H1 (cell line): Measurements from ENCODE around the gene VWA1. TPM values are rescaled to one million over a fixed set of nuclear protein-coding genes. Genes with fewer than 3 reads are reported as not detected.

Source experiments
- CTCF ChIA-PET: fragments of 300-600 bp; sonication (Branson Sonifier 250); formaldehyde crosslinking; loops from one replicate; lab custom pipeline; 2021; ENCODE audit not compliant: partially characterized antibody; lab: Charles Lee
- POLR2A ChIA-PET: fragments of 300-600 bp; sonication (Branson Sonifier 250); formaldehyde crosslinking; loops from one replicate; lab custom pipeline; 2021; ENCODE audit warnings: inconsistent platforms; ENCODE audit not compliant: partially characterized antibody; lab: Charles Lee
- DNase-seq, 2 experiments: peaks; one replicate each; pipeline versions ENCODE4 v3.0.0 to v3.0.0-alpha.2; 2010 to 2022; ENCODE audit warnings: low spot score in 2 of 2, low read depth in 1 of 2, mixed read lengths in 1 of 2
- FAIRE-seq: peaks from 2 replicates; lab custom pipeline; 2011; peaks lifted over from hg19 to GRCh38; lab: Jason Lieb, UNC
- H2AFZ ChIP-seq: 2 replicates; pipeline ENCODE4 v1.8.1; 2012; ENCODE audit warnings: low read length, inconsistent platforms
- H2AK5ac ChIP-seq: 2 replicates; pipeline ENCODE4 v1.6.1; 2013; ENCODE audit warnings: low read depth, low read length
- H2BK120ac ChIP-seq: replicated peaks from 2 replicates; pipeline ENCODE3; 2013; ENCODE audit warnings: low read depth, low read length, inconsistent platforms
- H2BK12ac ChIP-seq: 2 replicates; pipeline ENCODE4 v1.6.1; 2013; ENCODE audit warnings: low read depth, low read length
- H2BK15ac ChIP-seq: 2 replicates; pipeline ENCODE4 v1.6.1; 2013; ENCODE audit warnings: low read length
- H2BK20ac ChIP-seq: 2 replicates; pipeline ENCODE4 v1.6.1; 2013; ENCODE audit warnings: low read length
- H2BK5ac ChIP-seq: 2 replicates; pipeline ENCODE4 v1.6.1; 2013; ENCODE audit warnings: low read depth, low read length
- H3K14ac ChIP-seq: 2 replicates; pipeline ENCODE4 v1.6.1; 2013; ENCODE audit warnings: inconsistent platforms; ENCODE audit not compliant: insufficient read length
- H3K18ac ChIP-seq: 2 replicates; pipeline ENCODE4 v1.6.1; 2013; ENCODE audit warnings: low read length; ENCODE audit errors: extremely low read depth
- H3K23ac ChIP-seq: 2 replicates; pipeline ENCODE4 v1.6.1; 2013; ENCODE audit warnings: inconsistent platforms; ENCODE audit not compliant: insufficient read length
- H3K23me2 ChIP-seq: 2 replicates; pipeline ENCODE4 v1.6.1; 2013; ENCODE audit warnings: low read depth, low read length
- H3K27ac ChIP-seq: 2 replicates; pipeline ENCODE4 v1.6.1; 2011; ENCODE audit warnings: low read depth, low read length, inconsistent platforms
- H3K27me3 ChIP-seq, 4 experiments: replicated peaks in 1 of 4; 1 replicate in 1 of 4; 2 replicates in 3 of 4; pipeline versions ENCODE4 v1.6.1 to v1.8.1; 2011 to 2013; ENCODE audit warnings: low read length in 3 of 4, mild to moderate bottlenecking in 3 of 4, inconsistent platforms in 2 of 4, mixed read lengths in 2 of 4, moderate library complexity in 1 of 4; ENCODE audit not compliant: control insufficient read depth in 3 of 4, insufficient read depth in 3 of 4; ENCODE audit errors: extremely low read depth in 1 of 4
- H3K36me3 ChIP-seq, 4 experiments: 2 replicates each; pipeline versions ENCODE4 v1.6.1 to v1.8.1; 2011 to 2013; ENCODE audit warnings: mild to moderate bottlenecking in 4 of 4, low read length in 3 of 4, moderate library complexity in 2 of 4, control low read depth in 1 of 4, inconsistent platforms in 1 of 4; ENCODE audit not compliant: insufficient read depth in 4 of 4, control insufficient read depth in 2 of 4
- H3K4ac ChIP-seq: replicated peaks from 2 replicates; pipeline ENCODE3; 2013; ENCODE audit warnings: low read length, low read depth, mixed read lengths, inconsistent platforms; ENCODE audit not compliant: insufficient read length
- H3K4me1 ChIP-seq, 4 experiments: replicated peaks in 1 of 4; 1 replicate in 1 of 4; 2 replicates in 3 of 4; pipeline versions ENCODE4 v1.6.1 to v1.8.1; 2011 to 2013; ENCODE audit warnings: low read length in 3 of 4, inconsistent platforms in 2 of 4, mixed read lengths in 1 of 4; ENCODE audit not compliant: insufficient read depth in 4 of 4, control insufficient read depth in 3 of 4
- H3K4me2 ChIP-seq, 2 experiments: 2 replicates each; pipeline versions ENCODE4 v1.6.1 to v1.8.1; 2011 to 2013; ENCODE audit warnings: low read depth in 2 of 2, low read length in 2 of 2, control low read depth in 1 of 2, inconsistent platforms in 1 of 2, mild to moderate bottlenecking in 1 of 2; ENCODE audit not compliant: insufficient read depth in 1 of 2
- H3K4me3 ChIP-seq, 4 experiments: fragments of 200-600, 300-600 bp in 1 of 4; sonication (generic), shearing (Covaris generic), sonication (Bioruptor Twin) in 1 of 4; 2 replicates each; pipeline versions ENCODE4 v1.5.1 to v1.8.1; 2011 to 2016; ENCODE audit warnings: low read length in 4 of 4, low read depth in 3 of 4, control low read depth in 2 of 4, inconsistent platforms in 2 of 4, mild to moderate bottlenecking in 2 of 4, mixed read lengths in 1 of 4, moderate library complexity in 1 of 4; ENCODE audit not compliant: insufficient read depth in 2 of 4; ENCODE audit errors: extremely low read depth in 1 of 4
- H3K56ac ChIP-seq: replicated peaks from 2 replicates; pipeline ENCODE3; 2013; ENCODE audit warnings: low read depth, mild to moderate bottlenecking, mixed read lengths, low read length, inconsistent platforms; ENCODE audit not compliant: insufficient read length
- H3K79me1 ChIP-seq: 2 replicates; pipeline ENCODE4 v1.6.1; 2013; ENCODE audit warnings: low read depth, low read length, control low read depth
- H3K79me2 ChIP-seq, 2 experiments: 2 replicates each; pipeline versions ENCODE4 v1.6.1 to v1.8.1; 2012 to 2013; ENCODE audit warnings: low read length in 2 of 2, mild to moderate bottlenecking in 2 of 2, inconsistent platforms in 1 of 2; ENCODE audit not compliant: insufficient read depth in 2 of 2, control insufficient read depth in 1 of 2
- H3K9ac ChIP-seq, 4 experiments: replicated peaks in 1 of 4; 1 replicate in 1 of 4; 2 replicates in 3 of 4; pipeline versions ENCODE4 v1.6.1 to v1.8.1; 2011 to 2013; ENCODE audit warnings: low read depth in 3 of 4, low read length in 3 of 4, control low read depth in 2 of 4, mild to moderate bottlenecking in 2 of 4, moderate library complexity in 2 of 4, inconsistent platforms in 1 of 4; ENCODE audit errors: extremely low read depth in 1 of 4
- H3K9me3 ChIP-seq, 2 experiments: 2 replicates each; pipeline versions ENCODE4 v1.6.1 to v1.8.1; 2012 to 2013; ENCODE audit warnings: mild to moderate bottlenecking in 2 of 2, moderate library complexity in 2 of 2, control low read depth in 1 of 2, inconsistent platforms in 1 of 2, low read depth in 1 of 2, low read length in 1 of 2, mixed read lengths in 1 of 2; ENCODE audit not compliant: insufficient read depth in 2 of 2
- H4K20me1 ChIP-seq, 2 experiments: replicated peaks in 1 of 2; 2 replicates each; pipeline versions ENCODE3 to v1.8.1; 2011 to 2013; ENCODE audit warnings: inconsistent platforms in 2 of 2, low read length in 2 of 2, mild to moderate bottlenecking in 1 of 2; ENCODE audit not compliant: insufficient read depth in 2 of 2, control insufficient read depth in 1 of 2
- H4K5ac ChIP-seq: 2 replicates; pipeline ENCODE4 v1.6.1; 2013; ENCODE audit warnings: low read length, low read depth, mixed read lengths, inconsistent platforms; ENCODE audit not compliant: insufficient read length
- H4K8ac ChIP-seq: 2 replicates; pipeline ENCODE4 v1.8.0; 2013; ENCODE audit warnings: mild to moderate bottlenecking, moderate library complexity, low read length, inconsistent platforms; ENCODE audit not compliant: insufficient read depth; ENCODE audit errors: extremely low read depth
- H4K91ac ChIP-seq: replicated peaks from 2 replicates; pipeline ENCODE3; 2013; ENCODE audit warnings: low read length, mixed read lengths, inconsistent platforms; ENCODE audit not compliant: insufficient read length
- GABPA ChIP-seq: IDR thresholded peaks from 2 replicates; pipeline ENCODE4 v1.6.1; 2011; ENCODE audit warnings: mild to moderate bottlenecking, low read length, moderate library complexity, borderline replicate concordance; ENCODE audit not compliant: insufficient read depth
- RFX5 ChIP-seq: IDR thresholded peaks from 2 replicates; pipeline ENCODE4 v1.6.1; 2011; ENCODE audit warnings: low read depth, low read length, improper control_type of control experiment, borderline replicate concordance
- WGBS, 2 experiments: shearing (Covaris generic) in 1 of 2; methylation state at CpG; one replicate each; pipeline versions ENCODE4 v1.1.6 to v1.1.7; 2013 to 2015; ENCODE audit warnings: low lambda C conversion rate in 2 of 2, mixed read lengths in 2 of 2, inconsistent platforms in 1 of 2, low coverage in 1 of 2, missing lambda C conversion rate in 1 of 2; ENCODE audit not compliant: insufficient replicate concordance in 2 of 2, insufficient coverage in 1 of 2, insufficient read length in 1 of 2; ENCODE audit errors: extremely low coverage in 1 of 2, missing lambda C conversion rate in 1 of 2; 5-methylcytosine and 5-hydroxymethylcytosine counted together
- polyA plus RNA-seq, 7 experiments: library from polyadenylated mRNA; depleted of rRNA in 3 of 7; stranded (reverse) in 5 of 7; unstranded in 2 of 7; fragments of >200 nt in 5 of 7; fragments of 200-250 nt in 2 of 7; gene quantifications; 1 replicate in 5 of 7; 2 replicates in 1 of 7; 4 replicates in 1 of 7; pipeline versions ENCODE4 v1.2.1 to v1.2.3, GENCODE V29; 2011 to 2013; ENCODE audit warnings: missing spikeins in 2 of 7, mixed read lengths in 2 of 7
- total RNA-seq: library from RNA; stranded (reverse); fragmentation: NEBNext Ultra II Directional; extraction: Animal tissue kit (Norgen Biotek cat#: 25700); gene quantifications from 2 replicates; pipeline ENCODE4 v1.2.1, GENCODE V29; 2021

Gene VWA1
- total and polyA plus RNA-seq, 2 of the 8 experiments (the other 6 are each of a cell fraction or from before 2014, with no cell fraction given) = 16.0 to 36.6 TPM

DNA sequence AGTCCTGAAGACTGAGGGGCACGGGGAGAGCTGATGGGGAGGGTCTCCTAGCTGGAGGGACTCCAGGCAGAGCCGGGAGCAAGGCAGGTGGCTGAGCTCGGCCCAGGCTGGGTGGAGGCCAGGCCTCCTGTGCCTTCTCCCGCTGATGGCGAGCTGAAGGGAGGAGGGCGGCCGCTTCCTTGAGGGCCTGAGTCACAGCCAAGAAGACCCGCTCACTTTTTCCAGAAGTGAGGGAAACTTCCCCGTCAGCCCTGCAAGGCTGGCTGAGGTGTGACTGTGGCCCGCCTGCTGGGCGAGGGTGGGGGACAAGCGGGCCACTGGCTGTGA lies 1.7 kb upstream of the VWA1 start:
- peak overlapping the region; percentile 95; the same call in 1 of the 2 replicates for H2BK5ac ChIP-seq
- peak overlapping the region; percentile 59; the same call in 1 of the 2 replicates for H3K27ac ChIP-seq
- H3K4ac ChIP-seq = peak overlapping the region; percentile 100
- WGBS, 2 experiments = 47% methylated on average over 12 of the region's 12 CpGs; no CpG with 5 or more reads in 1 of the 2 experiments
- peaks cover 0 to 59% (median 42%) of the 10 kb centered on the region in 4 experiments; a peak in 6 of 7 replicates for H3K4me1 ChIP-seq
- 0 out of 2 replicates have a peak, but pooled peaks have one; percentile 7 for TF ChIP-seq GABPA
- no peak for TF ChIP-seq RFX5
- peak overlapping the region; percentile 92 for H2BK120ac ChIP-seq
- peak overlapping the region; percentile 54 to 94 for H3K4me2 ChIP-seq
- H2BK15ac ChIP-seq = peak overlapping the region; percentile 92; the same call in 1 of the 2 replicates
- 0 out of 2 replicates have a peak overlapping the region, but pooled peaks have one; percentile 40 for H4K8ac ChIP-seq
- no peak overlapping the region for H3K14ac ChIP-seq
- peak overlapping the region; percentile 75 for H4K5ac ChIP-seq
- peak overlapping the region; percentile 98 for H4K91ac ChIP-seq
- ChIA-PET POLR2A (interaction anchor here (1.1 to 22.9 kb wide), 12 partner anchors 11 to 106 kb away, joined by 3 to 515 read pairs (median 4); partner anchors contain the start of genes ANKRD65, CCNL2 and MRPL20), CTCF (interaction anchor here (0.8 to 2.1 kb wide), 11 partner anchors 13 to 117 kb away, joined by 3 to 9 read pairs (median 4); partner anchors contain the start of gene ANKRD65)
- no peak for DNase-seq
- no peaks in the 10 kb centered on the region for H3K9me3 ChIP-seq
- FAIRE-seq = no peak
- H3K18ac ChIP-seq = peak overlapping the region; percentile 85
- peak overlapping the region; percentile 90; the same call in 1 of the 2 replicates for H2BK20ac ChIP-seq
- no peak overlapping the region for H3K23ac ChIP-seq
- H4K20me1 ChIP-seq = peaks cover 4 to 7% of the 10 kb centered on the region in 2 experiments
- H3K23me2 ChIP-seq = peaks cover 18% of the 10 kb centered on the region; the same call in 1 of the 2 replicates
- no peaks in the 10 kb centered on the region for H3K79me1 ChIP-seq
- peak overlapping the region; percentile 96; the same call in 1 of the 2 replicates for H2BK12ac ChIP-seq
- no peaks in the 10 kb centered on the region for H3K36me3 ChIP-seq
- peaks cover 0 to 8% of the 10 kb centered on the region in 2 experiments; a peak in 1 of 4 replicates for H3K79me2 ChIP-seq
- no peak overlapping the region for H2AFZ ChIP-seq
- H3K56ac ChIP-seq = no peak overlapping the region
- peak overlapping the region in 1 of 4 experiments; percentile 72; a peak in 2 of 8 replicates for H3K4me3 ChIP-seq
- peaks cover 0 to 3% (median 0%) of the 10 kb centered on the region in 4 experiments; a peak in 2 of 7 replicates for H3K27me3 ChIP-seq
- peak overlapping the region in 1 of 4 experiments; percentile 12; a peak in 3 of 7 replicates for H3K9ac ChIP-seq
- H2AK5ac ChIP-seq = peak overlapping the region; percentile 88; the same call in 1 of the 2 replicates
